ENCODE measurements around the gene TAGLN2. TPM values are rescaled to one million over a fixed set of nuclear protein-coding genes. Genes with fewer than 3 reads are reported as not detected.

TAGLN2 gene
- total and polyA plus RNA-seq, 9 of the 15 experiments (the other 6 are each of a cell fraction or from before 2014, with no cell fraction given): 192 to 683 (median 455) TPM

DNA sequence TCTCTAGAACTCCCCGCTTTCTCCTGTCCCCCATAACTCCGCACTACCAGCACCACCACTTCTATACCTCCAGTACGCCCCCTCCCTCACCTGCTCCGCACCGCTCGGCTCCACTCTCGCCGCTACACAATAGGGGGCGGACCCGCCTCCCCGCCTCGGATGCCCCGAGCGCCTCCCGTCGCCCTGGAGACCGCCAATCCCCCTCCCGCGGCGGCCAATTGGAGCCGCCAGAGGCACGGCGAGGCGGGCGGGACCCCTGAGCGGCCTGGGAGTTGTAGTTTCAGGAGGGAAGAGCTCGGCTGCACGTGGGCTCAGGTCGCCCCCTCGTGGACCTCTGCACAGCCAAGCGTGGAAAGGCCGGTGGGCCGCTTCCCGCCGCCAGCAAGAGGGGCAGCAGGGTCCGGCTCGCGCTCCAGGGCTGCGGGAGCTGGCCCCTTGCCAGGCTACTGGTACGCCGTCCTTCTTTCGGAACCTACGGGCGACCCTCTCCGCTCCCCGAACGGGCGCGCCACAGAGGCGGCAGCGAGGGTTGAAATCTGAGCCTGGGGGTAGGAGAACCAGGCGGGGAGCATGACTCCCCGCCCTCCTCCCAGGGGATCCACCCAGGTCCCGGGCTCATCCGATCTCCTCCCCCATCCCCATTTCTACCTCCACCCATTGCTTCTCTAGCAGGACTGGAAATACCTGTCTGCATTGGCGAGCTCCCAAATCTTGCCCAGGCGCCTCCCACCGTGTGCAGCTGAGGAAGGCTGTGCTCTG lies 20.4 kb upstream of the TAGLN2 start, which contains the start of gene IGSF9 (continued):
- TF ChIP-seq, protein P1, sequence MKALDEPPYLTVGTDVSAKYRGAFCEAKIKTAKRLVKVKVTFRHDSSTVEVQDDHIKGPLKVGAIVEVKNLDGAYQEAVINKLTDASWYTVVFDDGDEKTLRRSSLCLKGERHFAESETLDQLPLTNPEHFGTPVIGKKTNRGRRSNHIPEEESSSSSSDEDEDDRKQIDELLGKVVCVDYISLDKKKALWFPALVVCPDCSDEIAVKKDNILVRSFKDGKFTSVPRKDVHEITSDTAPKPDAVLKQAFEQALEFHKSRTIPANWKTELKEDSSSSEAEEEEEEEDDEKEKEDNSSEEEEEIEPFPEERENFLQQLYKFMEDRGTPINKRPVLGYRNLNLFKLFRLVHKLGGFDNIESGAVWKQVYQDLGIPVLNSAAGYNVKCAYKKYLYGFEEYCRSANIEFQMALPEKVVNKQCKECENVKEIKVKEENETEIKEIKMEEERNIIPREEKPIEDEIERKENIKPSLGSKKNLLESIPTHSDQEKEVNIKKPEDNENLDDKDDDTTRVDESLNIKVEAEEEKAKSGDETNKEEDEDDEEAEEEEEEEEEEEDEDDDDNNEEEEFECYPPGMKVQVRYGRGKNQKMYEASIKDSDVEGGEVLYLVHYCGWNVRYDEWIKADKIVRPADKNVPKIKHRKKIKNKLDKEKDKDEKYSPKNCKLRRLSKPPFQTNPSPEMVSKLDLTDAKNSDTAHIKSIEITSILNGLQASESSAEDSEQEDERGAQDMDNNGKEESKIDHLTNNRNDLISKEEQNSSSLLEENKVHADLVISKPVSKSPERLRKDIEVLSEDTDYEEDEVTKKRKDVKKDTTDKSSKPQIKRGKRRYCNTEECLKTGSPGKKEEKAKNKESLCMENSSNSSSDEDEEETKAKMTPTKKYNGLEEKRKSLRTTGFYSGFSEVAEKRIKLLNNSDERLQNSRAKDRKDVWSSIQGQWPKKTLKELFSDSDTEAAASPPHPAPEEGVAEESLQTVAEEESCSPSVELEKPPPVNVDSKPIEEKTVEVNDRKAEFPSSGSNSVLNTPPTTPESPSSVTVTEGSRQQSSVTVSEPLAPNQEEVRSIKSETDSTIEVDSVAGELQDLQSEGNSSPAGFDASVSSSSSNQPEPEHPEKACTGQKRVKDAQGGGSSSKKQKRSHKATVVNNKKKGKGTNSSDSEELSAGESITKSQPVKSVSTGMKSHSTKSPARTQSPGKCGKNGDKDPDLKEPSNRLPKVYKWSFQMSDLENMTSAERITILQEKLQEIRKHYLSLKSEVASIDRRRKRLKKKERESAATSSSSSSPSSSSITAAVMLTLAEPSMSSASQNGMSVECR (CRISPR knock-in tag; IDR thresholded peaks at IDR 0.05): peak; percentile 81
- TF ChIP-seq POLR2G (IDR thresholded peaks at IDR 0.05; ENCODE audit: low read depth, low read length) (peak; percentile 68), ZNF354B (CRISPR knock-in tag; IDR thresholded peaks at IDR 0.05) (no peak), DDX20 (tag; IDR thresholded peaks at IDR 0.05; ENCODE audit: low read depth) (no peak), HNRNPH1 (optimal IDR thresholded peaks at IDR 0.05; ENCODE audit: low read depth, low read length) (no peak), MAZ (CRISPR knock-in tag; conservative IDR thresholded peaks at IDR 0.05 in 1 of 2, IDR thresholded peaks at IDR 0.05 in 1 of 2) (peak in 1 of 2 experiments; percentile 67; a peak in 3 of 4 replicates), CCNT2 (IDR thresholded peaks at IDR 0.05; ENCODE audit: borderline replicate concordance, extremely low read depth, insufficient read length, low read depth, low read length) (no peak), RFX1 (IDR thresholded peaks at IDR 0.05) (peak; percentile 91), U2AF2 (optimal IDR thresholded peaks at IDR 0.05; ENCODE audit: low read depth, low read length) (no peak), SMARCA5 (IDR thresholded peaks at IDR 0.05) (no peak), SRSF1 (IDR thresholded peaks at IDR 0.05; ENCODE audit: low read depth, low read length) (no peak), PTRF (tag; IDR thresholded peaks at IDR 0.05) (no peak), SMAD2 (IDR thresholded peaks at IDR 0.05; ENCODE audit: low read depth, low read length) (no peak), RBFOX2 (IDR thresholded peaks at IDR 0.05; ENCODE audit: low read depth, low read length) (peak; percentile 60), BRCA1 (IDR thresholded peaks at IDR 0.05) (no peak), BRCA1 (CRISPR knock-in tag; IDR thresholded peaks at IDR 0.05) (no peak), HEY1 (CRISPR knock-in tag; IDR thresholded peaks at IDR 0.05; ENCODE audit: borderline replicate concordance) (no peak), FOSL1 (tag; conservative IDR thresholded peaks at IDR 0.05) (no peak), ZBTB8A (IDR thresholded peaks at IDR 0.05; ENCODE audit: partially characterized antibody) (no peak)
- TF ChIP-seq, protein P2, sequence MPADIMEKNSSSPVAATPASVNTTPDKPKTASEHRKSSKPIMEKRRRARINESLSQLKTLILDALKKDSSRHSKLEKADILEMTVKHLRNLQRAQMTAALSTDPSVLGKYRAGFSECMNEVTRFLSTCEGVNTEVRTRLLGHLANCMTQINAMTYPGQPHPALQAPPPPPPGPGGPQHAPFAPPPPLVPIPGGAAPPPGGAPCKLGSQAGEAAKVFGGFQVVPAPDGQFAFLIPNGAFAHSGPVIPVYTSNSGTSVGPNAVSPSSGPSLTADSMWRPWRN (IDR thresholded peaks at IDR 0.05; ENCODE audit: low read depth): no peak
- TF ChIP-seq, protein P3, sequence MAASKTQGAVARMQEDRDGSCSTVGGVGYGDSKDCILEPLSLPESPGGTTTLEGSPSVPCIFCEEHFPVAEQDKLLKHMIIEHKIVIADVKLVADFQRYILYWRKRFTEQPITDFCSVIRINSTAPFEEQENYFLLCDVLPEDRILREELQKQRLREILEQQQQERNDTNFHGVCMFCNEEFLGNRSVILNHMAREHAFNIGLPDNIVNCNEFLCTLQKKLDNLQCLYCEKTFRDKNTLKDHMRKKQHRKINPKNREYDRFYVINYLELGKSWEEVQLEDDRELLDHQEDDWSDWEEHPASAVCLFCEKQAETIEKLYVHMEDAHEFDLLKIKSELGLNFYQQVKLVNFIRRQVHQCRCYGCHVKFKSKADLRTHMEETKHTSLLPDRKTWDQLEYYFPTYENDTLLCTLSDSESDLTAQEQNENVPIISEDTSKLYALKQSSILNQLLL (CRISPR knock-in tag; IDR thresholded peaks at IDR 0.05; ENCODE audit: borderline replicate concordance): no peak
